OCI-LY7 (cell line): Measurements from ENCODE around the gene ZC3H4.

Source experiments
- CTCF ChIP-seq: fragments of 200-600 bp; sonication (generic); conservative IDR thresholded peaks from 2 replicates; pipeline ENCODE4 v1.5.1; 2014; ENCODE audit warnings: mild to moderate bottlenecking, antibody characterized with exemption, low read length, moderate library complexity, mixed read lengths
- EZH2phosphoT487 ChIP-seq: fragments of 200-600 bp; sonication (generic); IDR thresholded peaks from 2 replicates; pipeline ENCODE4 v1.6.1; 2018; ENCODE audit warnings: low read depth, borderline replicate concordance, mild to moderate bottlenecking, mixed run types, antibody characterized with exemption, low read length, moderate library complexity, mixed read lengths

GRCh38 chr19:47157431-47158321, 44.1 kb upstream of the ZC3H4 start:
- TF ChIP-seq CTCF (no peak), EZH2phosphoT487 (no peak)
